ENCODE results near the gene B3GNT5. TPM values are rescaled to one million over a fixed set of nuclear protein-coding genes. Genes with fewer than 3 reads are reported as not detected.
"Not testable (repeated sequence)": the region's sequence is repeated elsewhere in the genome, so short reads cannot be mapped to it uniquely, and the experiment has no call there.

B3GNT5 gene
- total RNA-seq, 1 donor from 2014 or later = 17.7 TPM

DNA sequence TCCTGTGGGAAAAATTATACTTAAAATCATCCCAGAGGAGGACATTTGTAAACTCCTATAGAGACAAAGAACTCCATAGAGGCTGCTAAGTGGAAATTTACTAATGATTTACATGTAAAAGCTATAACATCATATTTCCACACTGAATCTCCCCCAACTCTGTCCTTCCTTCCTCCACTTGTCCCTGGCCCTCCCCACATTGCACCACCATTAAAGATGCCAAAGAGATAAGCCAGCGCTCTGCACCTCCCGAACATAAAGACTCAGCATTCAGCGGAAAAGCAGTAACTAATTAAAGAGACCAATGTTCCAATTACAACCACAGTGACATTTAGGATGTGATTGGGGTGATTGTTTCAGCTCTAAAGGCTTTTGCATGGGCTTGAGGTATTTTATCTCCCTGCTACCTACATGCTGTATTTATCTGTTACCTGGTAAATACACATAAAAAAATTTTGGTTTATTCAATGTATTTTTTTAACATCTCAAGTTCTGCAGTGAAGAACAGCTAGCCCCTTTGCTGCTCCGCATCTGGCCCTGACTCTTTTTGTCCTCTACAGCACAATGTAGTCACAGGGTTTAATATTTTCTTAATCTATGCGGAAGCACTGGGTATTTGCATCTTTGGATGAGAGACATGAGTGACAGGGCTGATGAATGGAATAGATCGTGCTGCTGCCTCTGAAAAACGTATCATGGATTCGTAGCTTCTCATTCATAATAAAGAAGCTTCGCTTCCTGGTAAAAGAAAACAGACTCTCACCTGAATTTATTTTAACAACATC lies 35.3 kb upstream of the B3GNT5 start:
- intact Hi-C loops (cut with micrococcal nuclease) = no loop called here
- Mint-ChIP-seq H3K36me3 (ENCODE audit: low read depth) (no peaks in the 10 kb centered on the region), H3K27ac (no peak overlapping the region), H3K4me3 (no peak overlapping the region), H3K9me3 (no peaks in the 10 kb centered on the region), H3K4me1 (ENCODE audit: low read depth) (peaks cover 14% of the 10 kb centered on the region), H3K27me3 (ENCODE audit: insufficient read depth) (no peaks in the 10 kb centered on the region)
- no peak for DNase-seq (ENCODE audit: low spot score)

DNA sequence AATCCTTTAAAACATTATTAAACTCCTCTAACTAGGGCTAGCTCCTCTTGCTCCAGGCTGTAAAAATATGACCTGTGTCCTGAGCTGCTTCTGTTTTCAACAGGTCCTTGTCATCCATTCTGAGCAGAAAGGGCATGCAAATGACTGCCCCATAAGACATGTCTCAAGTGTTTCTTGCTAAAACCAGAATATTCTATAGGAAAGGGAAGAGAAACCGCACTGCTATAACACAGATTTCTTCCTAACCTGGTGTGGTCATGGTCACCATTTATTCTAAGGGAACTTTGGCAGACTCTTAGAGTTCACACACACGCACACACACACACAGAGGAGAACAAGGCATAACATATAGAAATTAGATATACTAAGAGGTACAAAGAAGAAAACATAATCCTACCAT lies 34.2 kb upstream of the B3GNT5 start:
- H3K36me3 Mint-ChIP-seq (ENCODE audit: low read depth) = no peaks in the 10 kb centered on the region
- DNase-seq (ENCODE audit: low spot score) = no peak
- peaks cover 25% of the 10 kb centered on the region for H3K4me1 Mint-ChIP-seq (ENCODE audit: low read depth)
- intact Hi-C loops (cut with micrococcal nuclease) = no loop called here
- H3K4me3 Mint-ChIP-seq = no peak overlapping the region
- no peak overlapping the region for H3K27ac Mint-ChIP-seq
- no peaks in the 10 kb centered on the region for H3K27me3 Mint-ChIP-seq (ENCODE audit: insufficient read depth)
- H3K9me3 Mint-ChIP-seq = no peaks in the 10 kb centered on the region

DNA sequence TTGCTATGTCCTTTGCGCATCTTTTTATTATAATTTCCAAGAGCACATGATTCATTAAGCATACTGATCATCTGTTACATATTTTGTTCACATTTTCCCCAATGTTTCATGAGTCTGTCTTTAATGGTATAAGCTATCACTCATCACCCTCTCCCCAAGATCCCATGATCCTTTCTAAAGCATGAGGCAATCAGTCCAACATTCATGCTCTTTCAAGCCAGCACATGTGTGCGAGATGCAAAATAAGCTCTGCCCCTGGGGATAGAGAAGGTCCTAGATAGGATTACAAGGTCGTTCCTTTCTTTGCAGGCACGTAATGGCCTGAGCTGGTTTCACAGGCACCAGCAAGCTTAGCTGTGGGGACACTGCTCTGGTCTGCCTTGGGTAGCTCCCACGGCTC lies 32.2 kb upstream of the B3GNT5 start:
- peaks cover 40% of the 10 kb centered on the region for H3K4me1 Mint-ChIP-seq (ENCODE audit: low read depth)
- H3K9me3 Mint-ChIP-seq = no peaks in the 10 kb centered on the region
- no peak for DNase-seq (ENCODE audit: low spot score)
- peaks cover 2% of the 10 kb centered on the region for H3K36me3 Mint-ChIP-seq (ENCODE audit: low read depth)
- H3K27me3 Mint-ChIP-seq (ENCODE audit: insufficient read depth) = no peaks in the 10 kb centered on the region
- intact Hi-C loops (cut with micrococcal nuclease) = no loop called here
- H3K4me3 Mint-ChIP-seq = no peak overlapping the region
- no peak overlapping the region for H3K27ac Mint-ChIP-seq

DNA sequence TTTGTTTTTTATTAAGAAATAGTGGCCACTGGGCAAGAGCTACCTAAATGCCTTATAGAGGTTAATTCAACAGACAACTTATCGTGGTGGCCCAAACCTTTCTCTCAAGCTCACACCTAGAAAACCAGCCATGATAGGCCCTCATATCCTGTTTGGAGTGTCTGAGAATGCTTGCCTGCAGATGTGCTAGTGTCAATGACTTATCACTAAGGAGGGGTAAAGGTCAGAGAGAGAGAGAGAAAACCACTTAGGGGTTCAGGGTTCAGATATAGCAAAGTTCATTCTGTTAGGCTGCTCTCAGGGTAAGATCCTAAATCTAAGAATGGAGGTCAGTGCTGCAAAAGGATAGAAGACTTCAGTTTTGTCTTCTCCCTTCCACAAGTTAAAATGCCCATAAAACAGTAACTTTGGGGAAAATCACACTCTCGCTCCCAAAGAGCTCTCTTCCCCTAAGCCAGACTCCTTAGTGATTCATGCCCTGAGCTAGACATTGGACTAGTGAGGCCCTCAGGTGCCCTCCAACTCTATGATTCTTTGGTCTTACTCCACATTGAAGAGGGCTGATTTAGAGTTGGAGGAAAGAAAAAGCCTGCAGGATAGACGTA lies 30.3 kb upstream of the B3GNT5 start:
- Mint-ChIP-seq H3K36me3 (ENCODE audit: low read depth) (peaks cover 5% of the 10 kb centered on the region), H3K27me3 (ENCODE audit: insufficient read depth) (no peaks in the 10 kb centered on the region), H3K27ac (no peak overlapping the region), H3K4me3 (no peak overlapping the region), H3K4me1 (ENCODE audit: low read depth) (peaks cover 47% of the 10 kb centered on the region), H3K9me3 (peaks cover 4% of the 10 kb centered on the region)
- no peak for DNase-seq (ENCODE audit: low spot score)
- intact Hi-C loops (cut with micrococcal nuclease) = no loop called here

DNA sequence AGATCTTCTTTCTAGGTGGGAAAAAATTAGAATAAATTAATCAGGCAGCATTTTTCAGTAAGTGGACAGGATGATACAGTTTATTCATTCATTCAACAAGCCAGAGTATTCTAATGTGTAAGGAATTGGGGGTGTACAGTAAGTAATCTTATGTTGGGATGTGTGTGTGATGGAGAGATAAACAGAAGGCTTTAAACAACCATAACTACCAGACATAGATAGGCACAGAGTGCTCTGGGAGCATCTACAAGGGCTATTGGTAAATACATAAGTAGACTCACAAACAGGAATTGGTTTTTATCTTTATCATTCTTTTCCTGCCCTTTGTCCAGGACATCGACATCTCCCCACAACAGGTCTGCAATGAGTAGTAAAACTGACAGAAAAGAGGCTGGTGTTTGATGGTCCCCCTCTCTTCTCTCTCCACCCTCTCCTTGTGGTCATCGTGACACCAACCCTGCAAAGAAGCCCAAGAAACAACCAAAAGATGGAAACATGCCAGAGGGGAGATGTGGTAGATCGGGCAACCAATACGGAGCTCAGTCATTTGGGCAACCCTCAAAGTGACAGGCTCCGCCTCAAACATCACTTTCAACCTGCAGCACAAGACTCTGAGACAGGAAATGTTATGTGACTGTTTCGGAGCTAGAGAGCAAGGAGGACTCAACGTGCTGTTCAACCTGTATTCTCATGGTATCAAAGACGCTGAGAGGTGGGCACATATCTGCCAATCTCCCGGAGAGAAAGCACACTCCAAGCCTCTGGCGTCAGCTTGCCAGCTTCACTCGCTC lies 28.7 kb upstream of the B3GNT5 start:
- intact Hi-C loops (cut with micrococcal nuclease) = loop anchor here (1.0 to 2.0 kb wide), 3 partner anchors 16 to 40 kb away; partner anchors contain the start of gene B3GNT5
- H3K9me3 Mint-ChIP-seq = peaks cover 4% of the 10 kb centered on the region
- H3K36me3 Mint-ChIP-seq (ENCODE audit: low read depth) = peaks cover 5% of the 10 kb centered on the region
- peak; percentile 52 for DNase-seq (ENCODE audit: low spot score)
- no peaks in the 10 kb centered on the region for H3K27me3 Mint-ChIP-seq (ENCODE audit: insufficient read depth)
- peak overlapping the region; percentile 53 for H3K4me3 Mint-ChIP-seq
- peaks cover 44% of the 10 kb centered on the region for H3K4me1 Mint-ChIP-seq (ENCODE audit: low read depth)
- peak overlapping the region; percentile 88 for H3K27ac Mint-ChIP-seq

DNA sequence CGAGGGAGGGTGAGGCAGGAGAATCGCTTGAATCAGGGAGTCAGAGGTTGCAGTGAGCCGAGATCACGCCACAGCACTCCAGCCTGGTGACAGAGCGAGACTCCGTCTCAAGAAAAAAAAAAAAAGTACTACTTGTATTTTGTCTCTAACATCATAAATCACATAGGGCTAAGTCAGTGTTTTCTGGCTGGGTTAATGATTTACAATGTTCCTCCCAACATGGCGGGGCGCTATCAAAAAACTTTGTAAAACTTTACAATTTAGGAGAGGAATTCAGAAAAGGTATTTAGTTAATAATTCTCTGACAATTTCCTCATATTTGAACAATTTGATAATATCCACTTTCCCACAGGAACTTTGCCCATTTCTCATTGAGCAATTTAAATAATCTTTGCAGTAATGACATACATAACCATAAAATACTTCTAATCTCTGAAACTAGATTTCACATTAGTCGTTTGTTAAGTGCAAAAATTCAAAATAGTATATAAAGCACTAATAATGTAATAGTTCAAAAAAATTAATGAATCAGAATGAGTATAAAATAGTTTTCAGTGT lies 26.6 kb upstream of the B3GNT5 start:
- peaks cover 5% of the 10 kb centered on the region for H3K36me3 Mint-ChIP-seq (ENCODE audit: low read depth)
- H3K4me3 Mint-ChIP-seq = no peak overlapping the region
- H3K4me1 Mint-ChIP-seq (ENCODE audit: low read depth) = peaks cover 44% of the 10 kb centered on the region
- intact Hi-C loops (cut with micrococcal nuclease) = no loop called here
- no peaks in the 10 kb centered on the region for H3K27me3 Mint-ChIP-seq (ENCODE audit: insufficient read depth)
- DNase-seq (ENCODE audit: low spot score) = no peak
- no peak overlapping the region for H3K27ac Mint-ChIP-seq
- H3K9me3 Mint-ChIP-seq = peaks cover 4% of the 10 kb centered on the region

DNA sequence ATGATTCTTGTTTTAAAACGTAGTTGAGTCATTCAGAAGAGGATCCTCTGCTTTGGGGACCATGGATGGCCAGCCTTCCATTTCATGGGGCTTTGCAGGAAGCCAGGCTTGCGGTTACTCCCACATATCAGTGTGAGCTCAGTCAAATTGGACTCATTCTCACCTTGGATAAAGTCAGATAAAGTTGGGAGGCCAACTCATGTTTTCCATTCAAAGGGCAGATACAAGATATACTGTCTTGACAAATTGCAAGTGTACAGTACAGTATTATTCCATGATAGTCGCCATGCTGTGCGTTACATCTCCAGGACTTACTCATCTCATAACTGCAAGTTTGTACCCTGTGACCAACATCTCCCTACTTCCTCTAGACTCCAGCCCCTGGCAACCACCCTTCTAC lies 25.5 kb upstream of the B3GNT5 start:
- peaks cover 43% of the 10 kb centered on the region for H3K4me1 Mint-ChIP-seq (ENCODE audit: low read depth)
- no peak overlapping the region for H3K4me3 Mint-ChIP-seq
- intact Hi-C loops (cut with micrococcal nuclease) = loop anchor here (1.0 kb wide), 1 partner anchor 39 kb away; no protein-coding TSS in a partner anchor
- peaks cover 4% of the 10 kb centered on the region for H3K9me3 Mint-ChIP-seq
- DNase-seq (ENCODE audit: low spot score) = no peak
- peaks cover 5% of the 10 kb centered on the region for H3K36me3 Mint-ChIP-seq (ENCODE audit: low read depth)
- peak overlapping the region; percentile 61 for H3K27ac Mint-ChIP-seq
- H3K27me3 Mint-ChIP-seq (ENCODE audit: insufficient read depth) = no peaks in the 10 kb centered on the region

DNA sequence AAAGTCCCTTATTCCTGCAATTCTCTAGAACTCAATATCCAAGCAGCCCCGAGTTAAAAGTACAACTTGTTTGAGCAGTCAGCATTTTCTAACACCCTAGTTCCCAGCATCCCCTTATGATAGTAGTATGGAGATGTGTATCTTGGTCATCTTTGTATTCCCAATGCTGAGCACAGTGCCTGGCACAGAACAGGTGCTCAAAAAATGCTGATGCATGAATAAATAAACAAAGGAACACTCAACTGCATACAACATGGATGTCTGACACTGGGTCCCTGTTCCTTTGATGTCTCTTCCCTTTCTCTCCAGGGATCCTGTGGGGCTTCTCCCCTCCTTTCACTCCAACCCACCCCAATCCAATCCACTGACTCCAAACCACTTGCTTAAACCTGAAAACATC lies 23.9 kb upstream of the B3GNT5 start:
- H3K4me1 Mint-ChIP-seq (ENCODE audit: low read depth) = peaks cover 27% of the 10 kb centered on the region
- H3K36me3 Mint-ChIP-seq (ENCODE audit: low read depth) = peaks cover 5% of the 10 kb centered on the region
- no peak for DNase-seq (ENCODE audit: low spot score)
- no peak overlapping the region for H3K4me3 Mint-ChIP-seq
- H3K27ac Mint-ChIP-seq = no peak overlapping the region
- intact Hi-C loops (cut with micrococcal nuclease) = no loop called here
- no peaks in the 10 kb centered on the region for H3K27me3 Mint-ChIP-seq (ENCODE audit: insufficient read depth)
- H3K9me3 Mint-ChIP-seq = peaks cover 4% of the 10 kb centered on the region

DNA sequence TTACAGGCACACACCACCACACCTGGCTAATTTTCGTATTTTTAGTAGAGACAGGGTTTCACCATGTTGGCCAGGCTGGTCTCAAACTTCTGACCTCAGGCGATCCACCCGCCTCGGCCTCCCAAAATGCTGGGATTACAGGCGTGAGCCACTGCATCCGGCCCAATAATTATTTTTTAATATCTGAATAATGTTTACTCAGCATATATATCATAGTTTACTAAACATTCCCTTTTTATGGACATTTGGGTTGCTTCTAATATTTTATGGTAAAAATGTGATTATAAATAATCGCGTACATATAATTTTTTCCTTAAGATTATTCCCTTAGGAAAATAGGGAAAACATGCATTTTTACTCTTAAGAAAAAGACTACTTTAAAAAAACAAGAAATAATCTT lies 22.8 kb upstream of the B3GNT5 start:
- H3K36me3 Mint-ChIP-seq (ENCODE audit: low read depth); H3K9me3 Mint-ChIP-seq; H3K4me3 Mint-ChIP-seq; H3K27me3 Mint-ChIP-seq (ENCODE audit: insufficient read depth); intact Hi-C loops (cut with micrococcal nuclease); DNase-seq (ENCODE audit: low spot score); H3K27ac Mint-ChIP-seq: not testable (repeated sequence)
- peaks cover 16% of the 10 kb centered on the region for H3K4me1 Mint-ChIP-seq (ENCODE audit: low read depth)

DNA sequence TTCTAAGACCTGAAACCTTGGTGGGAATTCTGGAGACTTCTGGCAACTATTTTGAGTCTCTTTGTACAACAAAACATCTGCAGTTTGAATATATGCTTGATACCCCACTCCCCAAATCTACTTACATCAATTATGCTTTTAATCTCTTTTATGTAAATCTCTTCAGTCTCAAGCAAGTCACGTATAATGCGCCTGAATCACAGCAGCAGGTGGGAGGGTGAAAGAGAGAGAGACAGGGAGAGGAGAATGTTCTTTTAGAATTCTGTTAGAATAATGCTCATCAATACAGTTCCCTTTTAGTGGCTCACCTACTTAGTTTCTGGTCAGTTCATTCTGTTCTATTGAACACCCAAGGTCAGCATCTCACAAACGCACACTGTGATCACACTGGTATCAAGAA lies 22.2 kb upstream of the B3GNT5 start:
- no peak for DNase-seq (ENCODE audit: low spot score)
- H3K27me3 Mint-ChIP-seq (ENCODE audit: insufficient read depth) = no peaks in the 10 kb centered on the region
- intact Hi-C loops (cut with micrococcal nuclease) = no loop called here
- no peak overlapping the region for H3K4me3 Mint-ChIP-seq
- peaks cover 3% of the 10 kb centered on the region for H3K36me3 Mint-ChIP-seq (ENCODE audit: low read depth)
- H3K4me1 Mint-ChIP-seq (ENCODE audit: low read depth) = peaks cover 15% of the 10 kb centered on the region
- H3K9me3 Mint-ChIP-seq = peaks cover 4% of the 10 kb centered on the region
- H3K27ac Mint-ChIP-seq = no peak overlapping the region

DNA sequence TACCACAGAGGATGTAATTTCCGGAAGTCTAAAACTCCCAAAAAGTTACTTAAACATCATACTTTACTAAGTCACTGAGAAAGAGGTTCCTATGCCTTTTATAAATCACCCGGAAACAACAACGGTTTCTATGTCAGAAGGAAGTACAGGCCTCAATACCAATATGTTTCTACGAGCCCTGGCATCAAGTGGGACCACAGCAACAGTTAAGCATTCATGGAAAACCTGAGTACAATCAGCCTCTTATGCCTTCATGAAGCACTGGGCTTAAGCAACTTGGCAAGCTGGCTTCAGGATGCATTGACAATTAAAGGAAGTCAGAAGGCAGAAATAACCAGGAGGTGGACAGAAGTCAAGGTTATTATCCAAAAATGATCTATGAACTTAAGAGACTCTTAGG lies 19.1 kb upstream of the B3GNT5 start:
- no peak overlapping the region for H3K4me3 Mint-ChIP-seq
- H3K27ac Mint-ChIP-seq = no peak overlapping the region
- no peaks in the 10 kb centered on the region for H3K9me3 Mint-ChIP-seq
- H3K27me3 Mint-ChIP-seq (ENCODE audit: insufficient read depth) = no peaks in the 10 kb centered on the region
- no peaks in the 10 kb centered on the region for H3K36me3 Mint-ChIP-seq (ENCODE audit: low read depth)
- intact Hi-C loops (cut with micrococcal nuclease) = no loop called here
- no peaks in the 10 kb centered on the region for H3K4me1 Mint-ChIP-seq (ENCODE audit: low read depth)
- DNase-seq (ENCODE audit: low spot score) = no peak

DNA sequence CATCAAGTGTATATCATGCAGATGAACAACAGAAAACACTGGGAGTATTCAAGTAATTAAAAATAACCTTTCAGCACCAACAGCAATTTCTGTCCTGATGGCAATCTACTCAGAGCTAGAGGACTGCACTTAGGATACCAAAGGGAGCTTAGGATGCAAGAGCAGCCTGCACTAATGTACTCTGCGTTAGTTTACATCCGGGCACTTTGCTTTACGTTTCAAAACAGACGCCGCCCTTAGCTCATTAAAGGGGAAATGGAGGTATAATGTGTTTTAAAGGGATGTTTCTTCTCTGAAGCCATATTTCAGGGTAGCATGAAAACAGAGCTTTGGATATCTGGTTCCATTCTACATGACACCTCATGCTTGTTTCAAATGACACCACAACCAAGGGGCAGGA lies 14.0 kb upstream of the B3GNT5 start:
- no peak for DNase-seq (ENCODE audit: low spot score)
- Mint-ChIP-seq H3K36me3 (ENCODE audit: low read depth) (peaks cover 2% of the 10 kb centered on the region), H3K9me3 (peaks cover 26% of the 10 kb centered on the region), H3K4me1 (ENCODE audit: low read depth) (no peaks in the 10 kb centered on the region), H3K4me3 (no peak overlapping the region), H3K27me3 (ENCODE audit: insufficient read depth) (peaks cover 2% of the 10 kb centered on the region), H3K27ac (no peak overlapping the region)
- intact Hi-C loops (cut with micrococcal nuclease) = no loop called here

DNA sequence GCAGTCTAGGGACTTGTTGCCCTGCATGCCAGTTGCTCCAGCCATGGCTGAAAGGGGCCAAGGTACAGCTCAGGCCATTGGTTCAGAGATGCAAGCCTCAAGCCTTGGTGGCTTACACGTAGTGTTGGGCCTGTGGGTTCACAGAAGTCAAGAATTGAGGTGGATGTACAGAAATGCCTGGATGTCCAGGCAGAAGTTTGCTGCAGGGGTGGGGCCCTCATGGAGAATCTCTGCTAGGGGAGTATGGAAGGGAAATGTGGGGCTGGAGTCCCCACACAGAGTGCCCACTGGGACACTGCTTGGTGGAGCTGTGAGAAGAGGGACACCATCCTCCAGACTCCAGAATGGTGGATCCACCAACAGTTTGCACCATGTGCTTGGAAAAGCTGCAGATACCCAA lies 10.6 kb upstream of the B3GNT5 start:
- Mint-ChIP-seq H3K27ac (no peak overlapping the region), H3K27me3 (ENCODE audit: insufficient read depth) (peaks cover 2% of the 10 kb centered on the region), H3K36me3 (ENCODE audit: low read depth) (peaks cover 2% of the 10 kb centered on the region), H3K9me3 (peaks cover 26% of the 10 kb centered on the region), H3K4me3 (no peak overlapping the region), H3K4me1 (ENCODE audit: low read depth) (no peaks in the 10 kb centered on the region)
- DNase-seq (ENCODE audit: low spot score) = no peak
- intact Hi-C loops (cut with micrococcal nuclease) = no loop called here
